ENCODE results near the gene PCOLCE2. TPM values are rescaled to one million over a fixed set of nuclear protein-coding genes. Genes with fewer than 3 reads are reported as not detected.

Gene PCOLCE2
- total RNA-seq, 1 experiment from 2014 or later, result 23.9 TPM

DNA sequence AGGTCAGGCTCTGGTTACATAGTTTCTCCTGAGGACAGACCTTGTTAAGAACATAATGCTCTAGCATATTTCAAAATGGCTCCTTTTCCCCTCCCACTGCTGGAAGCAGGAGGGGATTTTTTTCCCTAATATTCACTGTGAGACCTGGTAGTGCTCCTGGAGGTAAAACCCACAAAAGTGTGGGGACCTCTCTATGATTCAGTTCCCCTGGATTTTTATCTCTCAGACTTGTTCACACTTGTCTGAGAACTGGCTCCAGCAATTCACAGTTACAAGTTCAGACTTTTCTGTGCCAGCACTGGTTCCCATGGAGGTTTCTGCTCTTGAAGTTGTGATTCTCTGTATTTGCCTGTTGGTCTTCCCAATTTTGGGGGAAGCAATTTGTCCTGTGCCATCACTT is 36.3 kb upstream of the PCOLCE2 start:
- ChIA-PET POLR2A (ENCODE audit: unreplicated experiment) (no interaction called here), CTCF (interaction anchor here (0.6 kb wide), 1 partner anchor 23 kb away, joined by 7 read pairs; no protein-coding TSS in a partner anchor)
- no peak overlapping the region for H2AFZ ChIP-seq (ENCODE audit: low read length)

GRCh38 chr3:142923694-142924093 is 34.8 kb upstream of the PCOLCE2 start:
- H4K20me1 ChIP-seq (ENCODE audit: low read length), result no peaks in the 10 kb centered on the region
- ATAC-seq (no peak), DNase-seq (no peak)
- H3K27me3 ChIP-seq (ENCODE audit: low read length), result no peaks in the 10 kb centered on the region
- no peaks in the 10 kb centered on the region for H3K36me3 ChIP-seq (ENCODE audit: low read depth, low read length)
- H3K4me2 ChIP-seq (ENCODE audit: low read length), result no peak overlapping the region
- CTCF ChIA-PET, result no interaction called here
- H3K4me3 ChIP-seq (ENCODE audit: low read length), result no peak overlapping the region
- intact Hi-C loops (cut with micrococcal nuclease), result no loop called here
- no peaks in the 10 kb centered on the region for H3F3A ChIP-seq (ENCODE audit: low read length, unreplicated experiment)
- POLR2A ChIA-PET (ENCODE audit: unreplicated experiment), result no interaction called here
- no peaks in the 10 kb centered on the region for H3K79me2 ChIP-seq (ENCODE audit: low read length)
- H2AFZ ChIP-seq (ENCODE audit: low read length), result no peak overlapping the region
- H3K27ac ChIP-seq (ENCODE audit: low read length), result no peak overlapping the region
- no peaks in the 10 kb centered on the region for H3K9me3 ChIP-seq (ENCODE audit: low read length)
- no peaks in the 10 kb centered on the region for H3K4me1 ChIP-seq (ENCODE audit: insufficient read depth, low read length)
- H3K9me2 ChIP-seq (replicated peaks; ENCODE audit: low read length), result no peaks in the 10 kb centered on the region
- H3K9ac ChIP-seq (ENCODE audit: low read length), result no peak overlapping the region
- TF ChIP-seq EZH2phosphoT487 (IDR thresholded peaks at IDR 0.05; ENCODE audit: borderline replicate concordance, low read length) (no peak), EZH2 (IDR thresholded peaks at IDR 0.05; ENCODE audit: low read length, unreplicated experiment) (no peak)
- TF ChIP-seq, protein P1, sequence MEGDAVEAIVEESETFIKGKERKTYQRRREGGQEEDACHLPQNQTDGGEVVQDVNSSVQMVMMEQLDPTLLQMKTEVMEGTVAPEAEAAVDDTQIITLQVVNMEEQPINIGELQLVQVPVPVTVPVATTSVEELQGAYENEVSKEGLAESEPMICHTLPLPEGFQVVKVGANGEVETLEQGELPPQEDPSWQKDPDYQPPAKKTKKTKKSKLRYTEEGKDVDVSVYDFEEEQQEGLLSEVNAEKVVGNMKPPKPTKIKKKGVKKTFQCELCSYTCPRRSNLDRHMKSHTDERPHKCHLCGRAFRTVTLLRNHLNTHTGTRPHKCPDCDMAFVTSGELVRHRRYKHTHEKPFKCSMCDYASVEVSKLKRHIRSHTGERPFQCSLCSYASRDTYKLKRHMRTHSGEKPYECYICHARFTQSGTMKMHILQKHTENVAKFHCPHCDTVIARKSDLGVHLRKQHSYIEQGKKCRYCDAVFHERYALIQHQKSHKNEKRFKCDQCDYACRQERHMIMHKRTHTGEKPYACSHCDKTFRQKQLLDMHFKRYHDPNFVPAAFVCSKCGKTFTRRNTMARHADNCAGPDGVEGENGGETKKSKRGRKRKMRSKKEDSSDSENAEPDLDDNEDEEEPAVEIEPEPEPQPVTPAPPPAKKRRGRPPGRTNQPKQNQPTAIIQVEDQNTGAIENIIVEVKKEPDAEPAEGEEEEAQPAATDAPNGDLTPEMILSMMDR (conservative IDR thresholded peaks at IDR 0.05; ENCODE audit: low read depth, low read length), result no peak
- no TSS peak for BruUV-seq (replicated peaks)

More for the DNA sequence above, 36.3 kb upstream of the PCOLCE2 start:
- no TSS peak for BruUV-seq (replicated peaks)
- H3K36me3 ChIP-seq (ENCODE audit: low read depth, low read length), result no peaks in the 10 kb centered on the region
- H3F3A ChIP-seq (ENCODE audit: low read length, unreplicated experiment), result no peaks in the 10 kb centered on the region
- no peak overlapping the region for H3K4me3 ChIP-seq (ENCODE audit: low read length)
- H3K4me2 ChIP-seq (ENCODE audit: low read length), result no peak overlapping the region
- no peaks in the 10 kb centered on the region for H3K4me1 ChIP-seq (ENCODE audit: insufficient read depth, low read length)
- H3K9ac ChIP-seq (ENCODE audit: low read length), result no peak overlapping the region
- intact Hi-C loops (cut with micrococcal nuclease), result no loop called here
- no peaks in the 10 kb centered on the region for H3K79me2 ChIP-seq (ENCODE audit: low read length)
- TF ChIP-seq EZH2 (IDR thresholded peaks at IDR 0.05; ENCODE audit: low read length, unreplicated experiment) (no peak), EZH2phosphoT487 (IDR thresholded peaks at IDR 0.05; ENCODE audit: borderline replicate concordance, low read length) (no peak)
- TF ChIP-seq, protein P1 (conservative IDR thresholded peaks at IDR 0.05; ENCODE audit: low read depth, low read length), result no peak
- no peak for DNase-seq
- H4K20me1 ChIP-seq (ENCODE audit: low read length), result no peaks in the 10 kb centered on the region
- no peaks in the 10 kb centered on the region for H3K9me2 ChIP-seq (replicated peaks; ENCODE audit: low read length)
- H3K9me3 ChIP-seq (ENCODE audit: low read length), result no peaks in the 10 kb centered on the region
- no peak for ATAC-seq
- no peak overlapping the region for H3K27ac ChIP-seq (ENCODE audit: low read length)
- no peaks in the 10 kb centered on the region for H3K27me3 ChIP-seq (ENCODE audit: low read length)

GRCh38 chr3:142916605-142917004 is 27.7 kb upstream of the PCOLCE2 start:
- no peaks in the 10 kb centered on the region for H3K79me2 ChIP-seq (ENCODE audit: low read length)
- CTCF ChIA-PET, result no interaction called here
- POLR2A ChIA-PET (ENCODE audit: unreplicated experiment), result no interaction called here
- no peak overlapping the region for H3K27ac ChIP-seq (ENCODE audit: low read length)
- no peaks in the 10 kb centered on the region for H3F3A ChIP-seq (ENCODE audit: low read length, unreplicated experiment)
- ATAC-seq (no peak), DNase-seq (peak; percentile 10)
- no peaks in the 10 kb centered on the region for H3K9me2 ChIP-seq (replicated peaks; ENCODE audit: low read length)
- intact Hi-C loops (cut with micrococcal nuclease), result no loop called here
- H3K36me3 ChIP-seq (ENCODE audit: low read depth, low read length), result no peaks in the 10 kb centered on the region
- no peaks in the 10 kb centered on the region for H4K20me1 ChIP-seq (ENCODE audit: low read length)
- H2AFZ ChIP-seq (ENCODE audit: low read length), result no peak overlapping the region
- no peaks in the 10 kb centered on the region for H3K4me1 ChIP-seq (ENCODE audit: insufficient read depth, low read length)
- TF ChIP-seq, protein P1 (conservative IDR thresholded peaks at IDR 0.05; ENCODE audit: low read depth, low read length), result no peak
- no peak for TF ChIP-seq EZH2phosphoT487 (IDR thresholded peaks at IDR 0.05; ENCODE audit: borderline replicate concordance, low read length)
- H3K9ac ChIP-seq (ENCODE audit: low read length), result no peak overlapping the region
- no TSS peak for BruUV-seq (replicated peaks)
- H3K4me2 ChIP-seq (ENCODE audit: low read length), result no peak overlapping the region
- H3K9me3 ChIP-seq (ENCODE audit: low read length), result no peaks in the 10 kb centered on the region
- H3K27me3 ChIP-seq (ENCODE audit: low read length), result no peaks in the 10 kb centered on the region
- no peak overlapping the region for H3K4me3 ChIP-seq (ENCODE audit: low read length)

All from PC-3 (cell line).